ENCODE measurements around the gene COL6A1.
"Not testable (repeated sequence)": the region's sequence is repeated elsewhere in the genome, so short reads cannot be mapped to it uniquely, and the experiment has no call there.

COL6A1 gene

GRCh38 chr21:46033410-46034400 is 52.1 kb downstream of the COL6A1 start:
- DNase-seq = no peak

- DNase-seq = no peak
Measured at GRCh38 chr21:46035809-46036695, 54.5 kb downstream of the COL6A1 start.

- DNase-seq = no peak
Measured at GRCh38 chr21:46036696-46037330, 55.2 kb downstream of the COL6A1 start.

GRCh38 chr21:46037331-46038325 is 56.1 kb downstream of the COL6A1 start:
- DNase-seq = no peak

GRCh38 chr21:46038341-46038829 is 56.8 kb downstream of the COL6A1 start:
- no peak for DNase-seq

GRCh38 chr21:46038871-46039397 is 57.4 kb downstream of the COL6A1 start:
- DNase-seq = no peak

- no peak for DNase-seq
Measured at GRCh38 chr21:46039891-46040660, 58.5 kb downstream of the COL6A1 start.

- no peak for DNase-seq
Measured at GRCh38 chr21:46040707-46041106, 59.1 kb downstream of the COL6A1 start.

GRCh38 chr21:46041183-46041582 is 59.6 kb downstream of the COL6A1 start:
- no peak for DNase-seq

- DNase-seq = no peak
Measured at GRCh38 chr21:46045154-46045553, 63.6 kb downstream of the COL6A1 start.

- no peak for DNase-seq
Measured at GRCh38 chr21:46046471-46046870, 64.9 kb downstream of the COL6A1 start.

- not testable (repeated sequence) for DNase-seq
Measured at GRCh38 chr21:46046906-46047305, 65.3 kb downstream of the COL6A1 start.

GRCh38 chr21:46048926-46049889 is 67.6 kb downstream of the COL6A1 start:
- DNase-seq = no peak

- DNase-seq = no peak
Measured at GRCh38 chr21:46049890-46050667, 68.5 kb downstream of the COL6A1 start.

GRCh38 chr21:46050668-46051378 is 69.3 kb downstream of the COL6A1 start:
- DNase-seq = no peak

GRCh38 chr21:46051379-46051770 is 69.8 kb downstream of the COL6A1 start:
- no peak for DNase-seq

GRCh38 chr21:46051821-46052675 is 70.5 kb downstream of the COL6A1 start:
- no peak for DNase-seq

Measured in SHP77 (cell line).